ENCODE results near the gene E2F6. TPM values are rescaled to one million over a fixed set of nuclear protein-coding genes. Genes with fewer than 3 reads are reported as not detected.

Gene E2F6
- total RNA-seq, 4 donors from 2014 or later = 6.3 to 10.2 (median 6.8) TPM

DNA sequence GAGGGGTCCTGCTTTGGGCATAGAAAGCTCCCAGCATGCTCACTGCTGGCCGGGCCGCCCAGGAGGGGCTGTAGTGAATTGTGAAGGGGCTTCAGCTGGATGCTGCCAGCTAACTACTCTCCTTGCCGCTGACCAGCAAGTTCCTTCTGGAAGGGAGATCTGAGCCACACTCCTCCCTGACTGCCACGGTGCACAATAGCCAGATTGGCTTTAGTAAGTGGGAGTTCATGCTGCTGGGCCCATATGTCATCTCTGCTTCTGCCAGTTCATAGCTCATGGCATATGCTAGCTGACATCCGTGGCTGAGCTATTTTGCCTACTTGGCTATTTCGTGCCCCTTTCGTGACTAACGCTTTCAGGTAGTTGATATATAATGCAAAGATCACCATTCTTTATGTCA is 69.9 kb downstream of the E2F6 start:
- no peak for DNase-seq
- Histone ChIP-seq H3K4me3 (no peak overlapping the region), H3K27ac (no peak overlapping the region), H3K4me1 (no peaks in the 10 kb centered on the region), H3K36me3 (no peaks in the 10 kb centered on the region), H3K9me3 (no peaks in the 10 kb centered on the region), H3K27me3 (no peaks in the 10 kb centered on the region)
- TF ChIP-seq, protein P1, sequence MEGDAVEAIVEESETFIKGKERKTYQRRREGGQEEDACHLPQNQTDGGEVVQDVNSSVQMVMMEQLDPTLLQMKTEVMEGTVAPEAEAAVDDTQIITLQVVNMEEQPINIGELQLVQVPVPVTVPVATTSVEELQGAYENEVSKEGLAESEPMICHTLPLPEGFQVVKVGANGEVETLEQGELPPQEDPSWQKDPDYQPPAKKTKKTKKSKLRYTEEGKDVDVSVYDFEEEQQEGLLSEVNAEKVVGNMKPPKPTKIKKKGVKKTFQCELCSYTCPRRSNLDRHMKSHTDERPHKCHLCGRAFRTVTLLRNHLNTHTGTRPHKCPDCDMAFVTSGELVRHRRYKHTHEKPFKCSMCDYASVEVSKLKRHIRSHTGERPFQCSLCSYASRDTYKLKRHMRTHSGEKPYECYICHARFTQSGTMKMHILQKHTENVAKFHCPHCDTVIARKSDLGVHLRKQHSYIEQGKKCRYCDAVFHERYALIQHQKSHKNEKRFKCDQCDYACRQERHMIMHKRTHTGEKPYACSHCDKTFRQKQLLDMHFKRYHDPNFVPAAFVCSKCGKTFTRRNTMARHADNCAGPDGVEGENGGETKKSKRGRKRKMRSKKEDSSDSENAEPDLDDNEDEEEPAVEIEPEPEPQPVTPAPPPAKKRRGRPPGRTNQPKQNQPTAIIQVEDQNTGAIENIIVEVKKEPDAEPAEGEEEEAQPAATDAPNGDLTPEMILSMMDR (IDR thresholded peaks at IDR 0.05) = no peak
- no peak for TF ChIP-seq POLR2A (IDR thresholded peaks at IDR 0.05)

DNA sequence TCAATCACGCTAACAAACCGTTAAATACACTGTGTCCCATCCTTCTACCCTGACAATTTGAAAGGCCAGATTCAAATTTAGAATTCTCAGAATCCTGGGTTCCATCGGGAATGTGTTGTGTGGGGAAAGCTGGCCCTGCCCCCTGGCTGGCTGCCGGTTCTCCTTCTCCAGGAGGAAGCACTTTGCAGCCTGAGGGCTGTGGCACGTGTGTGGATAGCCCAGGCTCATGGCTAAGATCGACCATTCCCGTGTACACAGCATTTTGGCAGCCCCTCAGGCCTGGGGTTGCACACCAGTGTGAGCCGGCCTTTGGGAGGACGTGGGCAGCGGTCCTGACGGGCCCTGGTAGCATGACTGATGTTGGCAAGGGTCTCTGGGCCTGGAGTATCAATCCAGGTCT is 70.6 kb downstream of the E2F6 start:
- H3K4me1 ChIP-seq = no peaks in the 10 kb centered on the region
- H3K27me3 ChIP-seq = no peaks in the 10 kb centered on the region
- H3K36me3 ChIP-seq = no peaks in the 10 kb centered on the region
- no peak for DNase-seq
- TF ChIP-seq, protein P1 (IDR thresholded peaks at IDR 0.05) = no peak
- TF ChIP-seq POLR2A (IDR thresholded peaks at IDR 0.05) = no peak
- H3K9me3 ChIP-seq = no peaks in the 10 kb centered on the region
- H3K27ac ChIP-seq = no peak overlapping the region
- H3K4me3 ChIP-seq = no peak overlapping the region

Other genes with a start within 250 kb of the E2F6 start
- 10 to 100 TPM; 51.0 to 75.9 (median 67.6) TPM for gene ROCK2, start 121.5 kb downstream of the E2F6 start, total RNA-seq
- 1 to 10 TPM in 3 of 4 donors, under 1 TPM in 1; 0.88 to 4.1 (median 1.9) TPM for gene GREB1, start 67.9 kb upstream of the E2F6 start, total RNA-seq
- not detected for gene NTSR2, start 204.0 kb upstream of the E2F6 start, total RNA-seq